ENCODE data around the gene FTO. TPM values are rescaled to one million over a fixed set of nuclear protein-coding genes. Genes with fewer than 3 reads are reported as not detected.

The FTO gene
- total RNA-seq, 1 donor from 2014 or later: 116 TPM

GRCh38 chr16:53711390-53711789 lies 7.4 kb downstream of the FTO start:
- no peak for DNase-seq (ENCODE audit: low spot score)

- DNase-seq (ENCODE audit: low spot score): no peak
These were observed 8.1 kb downstream of the FTO start for GRCh38 chr16:53712065-53712464.

- DNase-seq (ENCODE audit: low spot score): no peak
These were observed 9.6 kb downstream of the FTO start for GRCh38 chr16:53713403-53714204.

GRCh38 chr16:53714205-53715022 lies 10.5 kb downstream of the FTO start:
- no peak for DNase-seq (ENCODE audit: low spot score)

GRCh38 chr16:53715023-53715384 lies 11.0 kb downstream of the FTO start:
- DNase-seq (ENCODE audit: low spot score): no peak

GRCh38 chr16:53717577-53717976 lies 13.6 kb downstream of the FTO start:
- DNase-seq (ENCODE audit: low spot score): no peak

- no peak for DNase-seq (ENCODE audit: low spot score)
These were observed 17.1 kb downstream of the FTO start for GRCh38 chr16:53721017-53721416.

GRCh38 chr16:53726625-53727024 lies 22.7 kb downstream of the FTO start:
- no peak for DNase-seq (ENCODE audit: low spot score)

GRCh38 chr16:53730693-53731092 lies 26.7 kb downstream of the FTO start:
- no peak for DNase-seq (ENCODE audit: low spot score)

GRCh38 chr16:53732296-53732929 lies 28.5 kb downstream of the FTO start:
- DNase-seq (ENCODE audit: low spot score): no peak

GRCh38 chr16:53734908-53735307 lies 31.0 kb downstream of the FTO start:
- no peak for DNase-seq (ENCODE audit: low spot score)

- DNase-seq (ENCODE audit: low spot score): no peak
These were observed 32.3 kb downstream of the FTO start for GRCh38 chr16:53736297-53736696.

GRCh38 chr16:53737552-53737951 lies 33.6 kb downstream of the FTO start:
- DNase-seq (ENCODE audit: low spot score): no peak

- DNase-seq (ENCODE audit: low spot score): no peak
These were observed 36.5 kb downstream of the FTO start for GRCh38 chr16:53740476-53740875.

- no peak for DNase-seq (ENCODE audit: low spot score)
These were observed 37.1 kb downstream of the FTO start for GRCh38 chr16:53740933-53741531.

- DNase-seq (ENCODE audit: low spot score): no peak
These were observed 37.6 kb downstream of the FTO start for GRCh38 chr16:53741546-53741945.

- DNase-seq (ENCODE audit: low spot score): no peak
These were observed 39.2 kb downstream of the FTO start for GRCh38 chr16:53743149-53743566.

- DNase-seq (ENCODE audit: low spot score): no peak
These were observed 40.5 kb downstream of the FTO start for GRCh38 chr16:53744449-53744848.

GRCh38 chr16:53745086-53745485 lies 41.1 kb downstream of the FTO start:
- no peak for DNase-seq (ENCODE audit: low spot score)

GRCh38 chr16:53745753-53746266 lies 41.9 kb downstream of the FTO start:
- no peak for DNase-seq (ENCODE audit: low spot score)

GRCh38 chr16:53752560-53752959 lies 48.6 kb downstream of the FTO start:
- DNase-seq (ENCODE audit: low spot score): no peak

GRCh38 chr16:53753431-53753830 lies 49.5 kb downstream of the FTO start:
- DNase-seq (ENCODE audit: low spot score): no peak
